Dendritic cell treated with granulocyte-macrophage colony-stimulating factor and Interleukin-4, amounts not matched to agents 40 ng/mL and 50 ng/mL, for 4 days (primary cell): Measurements from ENCODE around the gene NUDT16.
A peak's percentile ranks its signal among the peaks of the same experiment; 100 is the strongest.
"Not testable (repeated sequence)": the region's sequence is repeated elsewhere in the genome, so short reads cannot be mapped to it uniquely, and the experiment has no call there.

Experiments used
- H3K27ac Mint-ChIP-seq: one replicate; pipeline ENCODE4 v1.8.0; 2022; ENCODE audit warnings: mild to moderate bottlenecking, mixed read lengths
- H3K27me3 Mint-ChIP-seq: one replicate; pipeline ENCODE4 v1.8.0; 2022; ENCODE audit warnings: mild to moderate bottlenecking, mixed read lengths
- H3K36me3 Mint-ChIP-seq: one replicate; pipeline ENCODE4 v1.8.0; 2022; ENCODE audit warnings: low read depth, mixed read lengths
- H3K4me1 Mint-ChIP-seq: one replicate; pipeline ENCODE4 v1.8.0; 2022; ENCODE audit warnings: low read depth, mixed read lengths
- H3K4me3 Mint-ChIP-seq: one replicate; pipeline ENCODE4 v1.8.0; 2022; ENCODE audit warnings: mild to moderate bottlenecking, moderate library complexity, mixed read lengths
- H3K9me3 Mint-ChIP-seq: one replicate; pipeline ENCODE4 v1.8.0; 2022; ENCODE audit warnings: mixed read lengths
- intact Hi-C: fragments of 100-400 bp; cut with micrococcal nuclease; formaldehyde crosslinking; loops from one replicate; pipeline ENCODE4 v1.15.0; 2022

The NUDT16 gene

GRCh38 chr3:131361464-131362421, 19.8 kb upstream of the NUDT16 start:
- Mint-ChIP-seq H3K4me1 (peaks cover 56% of the 10 kb centered on the region), H3K4me3 (peak overlapping the region; percentile 84), H3K27me3 (no peaks in the 10 kb centered on the region), H3K27ac (peak overlapping the region; percentile 99), H3K9me3 (no peaks in the 10 kb centered on the region), H3K36me3 (peaks cover 43% of the 10 kb centered on the region)
- intact Hi-C loops = loop anchor here (1.0 to 10.0 kb wide), 5 partner anchors 20 to 1056 kb away; partner anchors contain the start of genes ASTE1, DNAJC13, NEK11 and NUDT16

- Mint-ChIP-seq H3K36me3 (peaks cover 37% of the 10 kb centered on the region), H3K4me3 (peak overlapping the region; percentile 84), H3K9me3 (no peaks in the 10 kb centered on the region), H3K4me1 (peaks cover 58% of the 10 kb centered on the region), H3K27ac (peak overlapping the region; percentile 99), H3K27me3 (no peaks in the 10 kb centered on the region)
- intact Hi-C loops = loop anchor here (5.0 to 10.0 kb wide), 2 partner anchors 338 to 1054 kb away; partner anchors contain the start of genes ASTE1, DNAJC13 and NEK11
Measured at GRCh38 chr3:131363275-131363674, 18.3 kb upstream of the NUDT16 start.

- Mint-ChIP-seq H3K4me1 (peaks cover 39% of the 10 kb centered on the region), H3K4me3 (peak overlapping the region; percentile 35), H3K36me3 (peaks cover 17% of the 10 kb centered on the region), H3K27ac (peak overlapping the region; percentile 89), H3K27me3 (no peaks in the 10 kb centered on the region), H3K9me3 (no peaks in the 10 kb centered on the region)
- intact Hi-C loops = no loop called here
Measured at GRCh38 chr3:131370935-131371687, 10.5 kb upstream of the NUDT16 start.

DNA sequence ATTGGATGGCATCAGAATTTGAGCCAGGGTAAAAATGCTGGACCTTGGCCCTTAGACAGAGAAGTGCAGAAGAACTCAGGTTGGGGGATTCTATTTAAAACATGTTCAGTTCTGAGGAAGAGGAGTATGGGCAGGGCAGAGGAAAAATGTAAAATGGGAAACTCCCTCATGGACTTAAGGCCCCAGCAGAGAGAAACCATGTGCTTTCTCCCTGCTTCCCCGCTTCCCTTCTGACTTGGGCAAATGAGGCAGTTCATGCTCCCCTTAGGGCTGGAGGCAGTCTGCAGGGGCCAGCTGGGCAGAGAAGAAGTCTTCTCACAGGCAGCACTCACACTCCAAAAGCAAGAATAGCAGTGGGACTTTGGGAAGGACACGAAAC, 9.9 kb upstream of the NUDT16 start:
- Mint-ChIP-seq H3K9me3 (no peaks in the 10 kb centered on the region), H3K4me1 (peaks cover 39% of the 10 kb centered on the region), H3K27me3 (no peaks in the 10 kb centered on the region), H3K36me3 (peaks cover 23% of the 10 kb centered on the region), H3K27ac (peak overlapping the region; percentile 89), H3K4me3 (peak overlapping the region; percentile 35)
- intact Hi-C loops = no loop called here

DNA sequence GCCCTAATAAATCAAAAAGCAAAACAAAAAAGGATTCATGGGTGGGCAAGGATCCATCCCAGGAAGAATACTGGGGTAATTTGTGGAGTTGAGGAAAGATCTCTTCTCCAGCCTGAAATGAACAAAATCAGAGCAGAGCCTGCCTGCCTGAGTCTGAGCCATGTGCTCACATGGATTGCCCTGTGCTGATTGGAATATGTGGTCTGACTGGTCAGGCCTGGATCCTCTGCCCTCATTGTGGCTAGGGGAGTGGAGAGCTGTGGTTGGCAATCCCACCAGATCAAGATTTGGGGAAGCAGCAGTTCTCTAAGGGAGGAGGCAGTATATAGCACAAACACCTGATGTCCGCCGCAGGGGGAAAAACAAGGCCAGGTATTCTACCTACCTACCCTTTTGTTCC, 6.8 kb upstream of the NUDT16 start:
- H3K36me3 Mint-ChIP-seq = peaks cover 48% of the 10 kb centered on the region
- intact Hi-C loops = no loop called here

DNA sequence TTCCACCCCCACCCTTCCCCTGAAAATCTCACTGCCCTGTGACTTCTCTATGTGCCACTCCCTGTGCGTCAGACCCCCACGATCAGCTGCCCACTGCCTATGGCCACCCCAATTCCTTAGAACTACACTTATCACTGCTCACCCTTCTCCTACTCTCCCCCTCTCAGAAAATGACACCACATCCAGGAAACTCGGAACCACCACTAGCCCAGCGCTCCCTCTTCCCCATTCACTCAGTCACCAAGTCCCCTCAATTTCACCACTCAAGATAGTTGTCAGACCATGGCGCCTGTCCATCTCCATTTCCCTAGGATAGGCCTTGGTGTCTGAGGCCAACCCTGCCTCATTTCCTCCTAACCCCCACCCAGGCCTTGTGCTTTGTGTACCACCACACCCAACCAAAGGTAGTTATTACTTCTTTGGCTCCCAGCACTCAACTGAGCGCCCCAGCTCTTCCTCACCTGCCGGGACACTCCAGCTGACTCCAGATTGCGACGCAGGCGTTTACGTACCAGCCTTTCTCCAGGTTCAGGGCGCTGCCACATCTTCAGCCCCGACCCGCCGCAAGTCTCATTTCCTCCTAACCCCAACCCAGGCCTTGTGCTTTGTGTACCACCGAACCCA, 641 bp upstream of the NUDT16 start:
- Mint-ChIP-seq H3K36me3 (peaks cover 87% of the 10 kb centered on the region), H3K27ac (peak overlapping the region; percentile 96), H3K4me1 (peaks cover 66% of the 10 kb centered on the region)

More for the DNA sequence above, 6.8 kb upstream of the NUDT16 start:
- no peak overlapping the region for H3K4me3 Mint-ChIP-seq
- H3K27me3 Mint-ChIP-seq = no peaks in the 10 kb centered on the region
- peak overlapping the region; percentile 34 for H3K27ac Mint-ChIP-seq
- no peaks in the 10 kb centered on the region for H3K9me3 Mint-ChIP-seq
- H3K4me1 Mint-ChIP-seq = peaks cover 56% of the 10 kb centered on the region

GRCh38 chr3:131386429-131387165, 5.0 kb downstream of the NUDT16 start:
- peak overlapping the region; percentile 61 for H3K4me3 Mint-ChIP-seq
- peaks cover 50% of the 10 kb centered on the region for H3K36me3 Mint-ChIP-seq
- no peaks in the 10 kb centered on the region for H3K9me3 Mint-ChIP-seq
- intact Hi-C loops = loop anchor here (1.0 to 2.0 kb wide), 3 partner anchors 16 to 116 kb away; partner anchors contain the start of gene MRPL3
- H3K4me1 Mint-ChIP-seq = peaks cover 74% of the 10 kb centered on the region
- no peaks in the 10 kb centered on the region for H3K27me3 Mint-ChIP-seq
- peak overlapping the region; percentile 96 for H3K27ac Mint-ChIP-seq

More for the DNA sequence above, 641 bp upstream of the NUDT16 start:
- intact Hi-C loops = loop anchor here (1.0 kb wide), 1 partner anchor 20 kb away; no protein-coding TSS in a partner anchor
- not testable (repeated sequence) for H3K27me3 Mint-ChIP-seq, H3K9me3 Mint-ChIP-seq
- peak overlapping the region; percentile 86 for H3K4me3 Mint-ChIP-seq

DNA sequence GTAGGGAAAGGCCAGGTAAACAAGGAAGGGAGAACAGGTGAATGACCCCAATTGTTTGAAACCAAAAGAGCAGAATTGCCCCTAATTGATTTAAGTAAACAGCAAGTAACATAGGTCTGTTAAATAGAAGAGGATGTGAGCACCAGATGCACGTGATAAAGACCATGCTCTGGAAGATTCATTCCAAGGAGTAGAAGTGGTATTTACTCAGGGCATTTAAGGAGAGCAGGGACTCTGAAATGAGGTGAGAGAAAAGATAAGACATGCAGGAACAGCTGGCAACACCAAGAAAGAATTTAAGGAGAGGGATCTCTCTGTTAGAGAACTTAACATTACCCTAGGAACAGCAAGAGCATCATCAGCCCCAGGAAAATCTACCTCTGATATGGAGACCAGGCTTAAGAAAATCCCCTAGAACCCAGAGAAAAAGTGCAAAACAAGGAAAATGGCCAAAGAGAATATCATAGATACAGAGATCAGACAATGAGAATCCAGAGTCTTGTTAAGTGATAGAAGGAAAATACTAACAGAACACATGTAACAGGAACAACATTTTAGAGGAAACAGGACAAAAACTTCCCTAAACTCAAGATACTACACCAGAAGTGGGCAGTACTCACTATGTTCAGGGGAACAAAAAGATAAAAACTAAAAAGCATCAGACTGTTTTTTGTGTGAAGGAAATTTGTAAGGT, 6.4 kb downstream of the NUDT16 start:
- intact Hi-C loops = loop anchor here (2.0 kb wide), 2 partner anchors 15 to 115 kb away; partner anchors contain the start of gene MRPL3
- Mint-ChIP-seq H3K27me3 (no peaks in the 10 kb centered on the region), H3K27ac (peak overlapping the region; percentile 96), H3K4me1 (peaks cover 66% of the 10 kb centered on the region), H3K9me3 (no peaks in the 10 kb centered on the region), H3K4me3 (no peak overlapping the region), H3K36me3 (peaks cover 36% of the 10 kb centered on the region)

GRCh38 chr3:131388490-131388799, 6.9 kb downstream of the NUDT16 start:
- peaks cover 31% of the 10 kb centered on the region for H3K36me3 Mint-ChIP-seq
- peaks cover 61% of the 10 kb centered on the region for H3K4me1 Mint-ChIP-seq
- no peak overlapping the region for H3K4me3 Mint-ChIP-seq
- intact Hi-C loops = no loop called here
- no peaks in the 10 kb centered on the region for H3K27me3 Mint-ChIP-seq
- H3K9me3 Mint-ChIP-seq = no peaks in the 10 kb centered on the region
- H3K27ac Mint-ChIP-seq = peak overlapping the region; percentile 96

GRCh38 chr3:131390331-131390730, 8.8 kb downstream of the NUDT16 start:
- no peaks in the 10 kb centered on the region for H3K9me3 Mint-ChIP-seq
- H3K4me1 Mint-ChIP-seq = peaks cover 42% of the 10 kb centered on the region
- no peaks in the 10 kb centered on the region for H3K27me3 Mint-ChIP-seq
- peak overlapping the region; percentile 85 for H3K27ac Mint-ChIP-seq
- intact Hi-C loops = no loop called here
- no peak overlapping the region for H3K4me3 Mint-ChIP-seq
- peaks cover 12% of the 10 kb centered on the region for H3K36me3 Mint-ChIP-seq

GRCh38 chr3:131393051-131393450, 11.5 kb downstream of the NUDT16 start:
- no peaks in the 10 kb centered on the region for H3K36me3 Mint-ChIP-seq
- no peak overlapping the region for H3K27ac Mint-ChIP-seq
- H3K9me3 Mint-ChIP-seq = no peaks in the 10 kb centered on the region
- no peaks in the 10 kb centered on the region for H3K27me3 Mint-ChIP-seq
- intact Hi-C loops = no loop called here
- H3K4me3 Mint-ChIP-seq = no peak overlapping the region
- peaks cover 15% of the 10 kb centered on the region for H3K4me1 Mint-ChIP-seq

- Mint-ChIP-seq H3K4me1 (peaks cover 7% of the 10 kb centered on the region), H3K27me3 (no peaks in the 10 kb centered on the region), H3K4me3 (no peak overlapping the region), H3K27ac (no peak overlapping the region), H3K9me3 (no peaks in the 10 kb centered on the region), H3K36me3 (no peaks in the 10 kb centered on the region)
- intact Hi-C loops = no loop called here
Measured at GRCh38 chr3:131393868-131394267, 12.3 kb downstream of the NUDT16 start.

DNA sequence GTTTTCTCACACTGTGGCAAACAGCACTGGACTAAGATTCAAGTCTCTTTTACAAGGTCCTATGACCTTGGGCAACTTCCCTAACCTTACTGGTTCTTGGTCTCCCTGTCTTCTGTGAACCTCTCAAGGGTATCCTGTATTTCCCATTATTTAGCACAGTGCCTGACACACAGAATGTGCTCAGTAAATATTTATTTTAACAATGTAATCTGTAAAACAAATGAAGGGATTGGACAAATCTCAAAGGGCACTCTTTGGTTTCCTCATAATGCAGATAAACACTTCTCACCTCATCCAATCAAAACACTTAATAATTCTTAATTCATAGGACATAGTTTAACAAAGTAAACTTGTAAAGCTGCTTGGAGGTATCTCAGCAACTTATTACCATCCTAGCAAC, 12.8 kb downstream of the NUDT16 start:
- H3K4me1 Mint-ChIP-seq = peaks cover 7% of the 10 kb centered on the region
- intact Hi-C loops = no loop called here

More for the DNA sequence above, 12.8 kb downstream of the NUDT16 start:
- no peak overlapping the region for H3K4me3 Mint-ChIP-seq
- H3K9me3 Mint-ChIP-seq = no peaks in the 10 kb centered on the region
- no peak overlapping the region for H3K27ac Mint-ChIP-seq
- no peaks in the 10 kb centered on the region for H3K36me3 Mint-ChIP-seq
- no peaks in the 10 kb centered on the region for H3K27me3 Mint-ChIP-seq
